ENCODE data around the gene DNAH17.

Gene DNAH17

DNA sequence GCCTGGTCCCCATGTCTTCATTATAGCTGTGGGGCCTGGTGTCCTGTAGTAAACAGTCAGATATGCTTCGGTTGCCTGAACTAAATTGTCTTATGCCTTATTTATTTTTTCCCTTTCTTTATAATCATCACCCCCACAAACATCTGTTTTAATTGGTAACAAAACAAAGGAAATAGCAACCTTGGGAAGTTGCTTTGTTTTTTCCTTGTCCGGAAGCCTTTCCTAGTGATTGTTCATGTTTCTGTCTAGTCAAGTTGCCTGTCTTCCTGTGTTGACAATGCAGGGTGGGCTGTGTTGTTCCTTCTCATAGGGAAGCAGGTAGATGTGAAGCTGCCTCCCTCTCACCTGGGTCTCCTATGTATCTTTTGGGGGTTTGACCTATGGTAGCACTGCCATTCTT is 182.0 kb downstream of the DNAH17 start:
- TF ChIP-seq, protein P1, sequence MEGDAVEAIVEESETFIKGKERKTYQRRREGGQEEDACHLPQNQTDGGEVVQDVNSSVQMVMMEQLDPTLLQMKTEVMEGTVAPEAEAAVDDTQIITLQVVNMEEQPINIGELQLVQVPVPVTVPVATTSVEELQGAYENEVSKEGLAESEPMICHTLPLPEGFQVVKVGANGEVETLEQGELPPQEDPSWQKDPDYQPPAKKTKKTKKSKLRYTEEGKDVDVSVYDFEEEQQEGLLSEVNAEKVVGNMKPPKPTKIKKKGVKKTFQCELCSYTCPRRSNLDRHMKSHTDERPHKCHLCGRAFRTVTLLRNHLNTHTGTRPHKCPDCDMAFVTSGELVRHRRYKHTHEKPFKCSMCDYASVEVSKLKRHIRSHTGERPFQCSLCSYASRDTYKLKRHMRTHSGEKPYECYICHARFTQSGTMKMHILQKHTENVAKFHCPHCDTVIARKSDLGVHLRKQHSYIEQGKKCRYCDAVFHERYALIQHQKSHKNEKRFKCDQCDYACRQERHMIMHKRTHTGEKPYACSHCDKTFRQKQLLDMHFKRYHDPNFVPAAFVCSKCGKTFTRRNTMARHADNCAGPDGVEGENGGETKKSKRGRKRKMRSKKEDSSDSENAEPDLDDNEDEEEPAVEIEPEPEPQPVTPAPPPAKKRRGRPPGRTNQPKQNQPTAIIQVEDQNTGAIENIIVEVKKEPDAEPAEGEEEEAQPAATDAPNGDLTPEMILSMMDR (IDR thresholded peaks at IDR 0.05; ENCODE audit: borderline replicate concordance, control extremely low read depth, extremely low read depth, insufficient read depth, missing control alignments), result no peak
- in situ Hi-C loops (cut with MboI; ENCODE audit: low sequenced_read_pairs, unreplicated experiment), result no loop called here
- DNase-seq (ENCODE audit: low spot score), result no peak

GRCh38 chr17:78394209-78394608 is 183.0 kb downstream of the DNAH17 start:
- no peak for DNase-seq (ENCODE audit: low spot score)
- in situ Hi-C loops (cut with MboI; ENCODE audit: low sequenced_read_pairs, unreplicated experiment), result no loop called here

GRCh38 chr17:78393575-78393974 is 183.6 kb downstream of the DNAH17 start:
- TF ChIP-seq, protein P1 (IDR thresholded peaks at IDR 0.05; ENCODE audit: borderline replicate concordance, control extremely low read depth, extremely low read depth, insufficient read depth, missing control alignments), result no peak
- in situ Hi-C loops (cut with MboI; ENCODE audit: low sequenced_read_pairs, unreplicated experiment), result no loop called here
- no peak for DNase-seq (ENCODE audit: low spot score)

More at GRCh38 chr17:78394209-78394608, 183.0 kb downstream of the DNAH17 start:
- TF ChIP-seq, protein P1 (IDR thresholded peaks at IDR 0.05; ENCODE audit: borderline replicate concordance, control extremely low read depth, extremely low read depth, insufficient read depth, missing control alignments), result no peak

DNA sequence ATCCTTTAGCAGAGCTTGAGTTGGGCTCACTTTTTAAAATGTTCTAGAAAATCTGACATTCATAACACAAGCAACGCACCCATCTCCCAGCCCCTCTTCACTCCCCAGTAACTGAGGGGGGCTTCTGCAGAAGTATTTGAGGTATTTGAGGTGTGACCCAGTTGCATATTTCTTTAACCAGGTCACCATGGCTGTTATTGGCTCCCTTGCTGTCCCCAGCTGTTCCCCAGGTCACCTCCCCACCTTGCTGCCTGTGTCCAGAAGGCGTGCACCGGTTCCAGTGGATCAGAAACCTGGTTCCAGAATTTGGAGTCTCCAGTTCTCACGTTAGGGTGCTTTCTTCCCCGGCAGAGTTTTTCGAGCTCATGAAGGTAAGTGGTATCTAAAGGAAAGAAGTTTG is 184.9 kb downstream of the DNAH17 start:
- DNase-seq (ENCODE audit: low spot score), result no peak
- TF ChIP-seq, protein P1 (IDR thresholded peaks at IDR 0.05; ENCODE audit: borderline replicate concordance, control extremely low read depth, extremely low read depth, insufficient read depth, missing control alignments), result no peak
- in situ Hi-C loops (cut with MboI; ENCODE audit: low sequenced_read_pairs, unreplicated experiment), result no loop called here

DNA sequence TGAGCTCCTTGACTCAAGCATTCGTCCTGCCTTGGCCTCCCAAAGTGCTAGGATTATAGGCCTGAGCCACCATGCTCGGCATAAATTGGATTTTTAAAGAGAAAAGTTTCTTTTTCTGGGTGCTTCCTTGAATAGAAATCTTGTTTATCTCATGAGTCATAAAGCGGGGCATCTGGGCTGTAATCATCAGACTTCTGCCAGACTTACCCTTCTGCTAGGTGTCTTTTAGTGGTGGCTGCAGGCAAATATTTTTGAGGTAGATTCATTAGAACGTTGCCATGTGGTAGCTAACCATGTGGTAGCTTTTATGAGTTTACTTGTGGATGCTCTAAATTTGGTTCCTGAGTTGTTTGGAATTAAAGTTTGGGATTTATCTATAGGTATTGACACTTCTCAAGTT is 185.4 kb downstream of the DNAH17 start:
- TF ChIP-seq, protein P1 (IDR thresholded peaks at IDR 0.05; ENCODE audit: borderline replicate concordance, control extremely low read depth, extremely low read depth, insufficient read depth, missing control alignments), result no peak
- in situ Hi-C loops (cut with MboI; ENCODE audit: low sequenced_read_pairs, unreplicated experiment), result no loop called here
- no peak for DNase-seq (ENCODE audit: low spot score)

DNA sequence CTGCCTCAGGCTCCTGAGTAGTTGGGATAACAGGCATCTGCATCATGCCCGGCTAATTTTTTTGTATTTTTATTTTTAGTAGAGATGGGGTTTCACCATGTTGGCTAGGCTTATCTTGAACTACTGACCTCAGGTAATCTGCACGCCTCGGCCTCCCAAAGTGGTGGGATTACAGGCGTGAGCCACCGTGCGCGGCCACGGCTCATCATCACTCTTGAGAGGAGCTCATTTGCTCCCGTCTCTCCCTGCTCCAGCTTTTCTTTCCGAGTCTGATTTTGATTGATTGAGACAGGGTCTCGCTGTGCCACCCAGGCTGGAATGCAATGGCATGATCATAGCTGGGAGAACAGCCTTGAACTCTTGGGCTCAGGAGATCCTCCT is 186.2 kb downstream of the DNAH17 start:
- in situ Hi-C loops (cut with MboI; ENCODE audit: low sequenced_read_pairs, unreplicated experiment), result no loop called here
- TF ChIP-seq, protein P1 (IDR thresholded peaks at IDR 0.05; ENCODE audit: borderline replicate concordance, control extremely low read depth, extremely low read depth, insufficient read depth, missing control alignments), result no peak
- DNase-seq (ENCODE audit: low spot score), result no peak

All from GM13976 (cell line).